ENCODE data around the gene HERC3.

- TF ChIP-seq POLR2A (IDR thresholded peaks at IDR 0.05) (no peak), CTCF (IDR thresholded peaks at IDR 0.05) (no peak)
Observed at GRCh38 chr4:88661739-88662138, 69.5 kb downstream of the HERC3 start.

Measured in thyroid gland (tissue), 4 donors.